H1 (cell line): Measurements from ENCODE around the gene C3.

Experiments
- CHD2 ChIP-seq: IDR thresholded peaks from 2 replicates; pipeline ENCODE4 v1.6.1; 2012; ENCODE audit warnings: low read length, improper control_type of control experiment
- CREB1 ChIP-seq: IDR thresholded peaks from 2 replicates; pipeline ENCODE4 v1.6.1; 2012; ENCODE audit warnings: inconsistent platforms
- CTCF ChIP-seq, 3 experiments: IDR thresholded peaks; 1 replicate in 2 of 3; 2 replicates in 1 of 3; pipeline versions ENCODE4 v1.5.1 to v1.6.1; 2011; ENCODE audit warnings: low read length in 3 of 3, mild to moderate bottlenecking in 3 of 3, inconsistent platforms in 2 of 3, low read depth in 1 of 3, moderate library complexity in 1 of 3; ENCODE audit not compliant: insufficient read depth in 1 of 3; ENCODE audit errors: control extremely low read depth in 1 of 3
- EP300 ChIP-seq, 2 experiments: IDR thresholded peaks; 1 replicate in 1 of 2; 2 replicates in 1 of 2; pipeline ENCODE4 v1.6.1; 2011 to 2012; ENCODE audit warnings: low read depth in 2 of 2, low read length in 2 of 2, mild to moderate bottlenecking in 2 of 2, borderline replicate concordance in 1 of 2, inconsistent platforms in 1 of 2, moderate library complexity in 1 of 2
- GABPA ChIP-seq: IDR thresholded peaks from 2 replicates; pipeline ENCODE4 v1.6.1; 2011; ENCODE audit warnings: mild to moderate bottlenecking, low read length, moderate library complexity, borderline replicate concordance; ENCODE audit not compliant: insufficient read depth
- KDM1A ChIP-seq: fragments of 200-600, 300-600 bp; sonication (generic); IDR thresholded peaks from 2 replicates; pipeline ENCODE4 v1.7.1; 2016; ENCODE audit warnings: mild to moderate bottlenecking, low read length, borderline replicate concordance
- NANOG ChIP-seq: IDR thresholded peaks from 2 replicates; pipeline ENCODE4 v1.6.1; 2011; ENCODE audit warnings: low read length, low read depth, mild to moderate bottlenecking, inconsistent platforms; ENCODE audit not compliant: insufficient read depth, poor library complexity, severe bottlenecking
- NRF1 ChIP-seq: IDR thresholded peaks from 2 replicates; pipeline ENCODE4 v1.6.1; 2011; ENCODE audit warnings: mild to moderate bottlenecking, low read depth, low read length, improper control_type of control experiment
- POLR2AphosphoS5 ChIP-seq: IDR thresholded peaks from 2 replicates; pipeline ENCODE4 v1.6.1; 2011; ENCODE audit warnings: low read depth, low read length
- RAD21 ChIP-seq, 2 experiments: IDR thresholded peaks in 1 of 2; conservative IDR thresholded peaks in 1 of 2; 2 replicates each; pipeline ENCODE4 v1.6.1; 2011; ENCODE audit warnings: low read depth in 2 of 2, low read length in 2 of 2, improper control_type of control experiment in 1 of 2, inconsistent platforms in 1 of 2, mild to moderate bottlenecking in 1 of 2, moderate library complexity in 1 of 2
- RXRA ChIP-seq: IDR thresholded peaks from 2 replicates; pipeline ENCODE4 v1.6.1; 2011; ENCODE audit warnings: low read depth, mild to moderate bottlenecking, low read length, moderate library complexity; ENCODE audit not compliant: insufficient read depth
- TF ChIP-seq, protein P1 (sequence below): IDR thresholded peaks from 2 replicates; pipeline ENCODE4 v1.6.1; 2011; ENCODE audit warnings: low read length, improper control_type of control experiment

DNA sequence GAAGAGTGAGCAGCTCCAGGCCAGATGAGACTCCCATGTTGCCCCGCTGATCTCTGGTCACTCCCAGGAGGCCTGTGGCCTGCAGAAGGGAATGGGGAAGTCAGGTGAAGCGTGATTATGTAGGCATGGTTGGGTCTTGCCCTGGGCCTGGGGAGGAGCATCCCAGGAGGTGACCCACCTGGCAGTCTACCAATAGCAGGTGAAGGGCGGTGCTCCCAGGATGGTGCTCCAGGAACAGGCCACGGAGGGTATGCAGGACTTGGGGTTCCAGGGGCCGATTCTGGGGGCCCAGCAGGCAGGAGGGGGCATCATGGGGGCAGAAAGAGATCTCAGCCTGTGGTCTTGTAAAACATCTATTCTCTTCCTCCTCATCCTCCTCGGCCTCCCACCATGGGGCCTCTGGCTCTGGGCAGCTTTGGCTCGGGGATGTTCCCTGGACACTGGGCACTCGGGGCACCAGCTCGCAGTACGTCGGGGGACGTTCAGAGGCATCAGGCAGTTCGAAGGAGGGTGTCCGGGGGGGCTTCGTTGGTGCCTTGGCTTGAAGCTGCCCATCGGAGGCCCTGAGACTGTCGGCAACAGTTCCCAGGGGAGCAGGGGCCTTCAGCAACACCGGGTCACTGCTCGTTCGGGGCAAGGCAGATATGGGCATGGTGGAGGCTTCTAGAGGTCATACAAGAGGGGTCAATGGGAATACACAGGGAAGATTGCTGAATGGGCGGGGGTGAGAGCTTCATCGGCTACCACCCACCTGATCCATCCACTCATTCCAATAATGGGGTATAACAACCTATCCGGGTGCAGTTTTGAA, 34.4 kb upstream of the C3 start:
- no peak for TF ChIP-seq CTCF (IDR thresholded peaks at IDR 0.05; ENCODE audit: control extremely low read depth in 1 of 3, insufficient read depth in 1 of 3, low read depth in 1 of 3, low read length in 3 of 3)
- no peak for TF ChIP-seq CREB1
- TF ChIP-seq GABPA: no peak
- no peak for TF ChIP-seq NRF1
- no peak for TF ChIP-seq CHD2
- TF ChIP-seq POLR2AphosphoS5: no peak
- no peak for TF ChIP-seq EP300 (IDR thresholded peaks at IDR 0.05; ENCODE audit: borderline replicate concordance in 1 of 2, low read depth in 2 of 2, low read length in 2 of 2)
- TF ChIP-seq NANOG: no peak
- no peak for TF ChIP-seq RAD21 (IDR thresholded peaks at IDR 0.05 in 1 of 2, conservative IDR thresholded peaks at IDR 0.05 in 1 of 2; ENCODE audit: low read depth in 2 of 2, low read length in 2 of 2)
- TF ChIP-seq RXRA: no peak
- TF ChIP-seq KDM1A: no peak
- TF ChIP-seq, protein P1, sequence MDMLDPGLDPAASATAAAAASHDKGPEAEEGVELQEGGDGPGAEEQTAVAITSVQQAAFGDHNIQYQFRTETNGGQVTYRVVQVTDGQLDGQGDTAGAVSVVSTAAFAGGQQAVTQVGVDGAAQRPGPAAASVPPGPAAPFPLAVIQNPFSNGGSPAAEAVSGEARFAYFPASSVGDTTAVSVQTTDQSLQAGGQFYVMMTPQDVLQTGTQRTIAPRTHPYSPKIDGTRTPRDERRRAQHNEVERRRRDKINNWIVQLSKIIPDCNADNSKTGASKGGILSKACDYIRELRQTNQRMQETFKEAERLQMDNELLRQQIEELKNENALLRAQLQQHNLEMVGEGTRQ: no peak
